ENCODE results near the gene HPF1. TPM values are rescaled to one million over a fixed set of nuclear protein-coding genes. Genes with fewer than 3 reads are reported as not detected.
"Not testable (repeated sequence)": the region's sequence is repeated elsewhere in the genome, so short reads cannot be mapped to it uniquely, and the experiment has no call there.

The HPF1 gene
- total RNA-seq: 18.5 and 21.4 TPM in 2 replicates

GRCh38 chr4:169757575-169758184, at the start of gene HPF1:
HPF1 (minus strand) TSS chr4:169757944; CDS start chr4:169757877, 67 bp downstream.
- peak; percentile 10 for DNase-seq (ENCODE audit: low read depth, low spot score)

DNA sequence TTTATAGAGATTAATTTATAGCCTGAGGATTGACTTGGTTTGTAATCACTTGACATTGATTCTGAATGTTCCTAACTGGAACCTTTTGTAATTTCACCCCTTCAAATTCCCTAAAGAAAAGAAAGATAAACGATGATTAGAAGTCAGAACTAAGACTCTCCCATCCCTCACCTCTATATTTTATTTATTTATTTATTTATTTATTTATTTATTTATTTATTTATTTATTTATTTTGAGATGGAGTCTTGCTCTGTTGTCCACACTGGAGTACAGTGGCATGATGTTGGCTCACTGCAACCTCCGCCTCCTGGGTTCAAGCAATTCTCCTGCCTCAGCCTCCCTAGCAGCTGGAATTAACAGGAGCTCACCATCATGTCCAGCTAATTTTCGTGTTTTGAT, 49.0 kb upstream of the HPF1 start:
- not testable (repeated sequence) for DNase-seq (ENCODE audit: low read depth, low spot score)

- DNase-seq (ENCODE audit: low read depth, low spot score): no peak
Measured at GRCh38 chr4:169803413-169803812, 45.7 kb upstream of the HPF1 start.

GRCh38 chr4:169802873-169803272, 45.1 kb upstream of the HPF1 start:
- DNase-seq (ENCODE audit: low read depth, low spot score): no peak

GRCh38 chr4:169800541-169800940, 42.8 kb upstream of the HPF1 start:
- DNase-seq (ENCODE audit: low read depth, low spot score): no peak

GRCh38 chr4:169799260-169799659, 41.5 kb upstream of the HPF1 start:
- DNase-seq (ENCODE audit: low read depth, low spot score): no peak

DNA sequence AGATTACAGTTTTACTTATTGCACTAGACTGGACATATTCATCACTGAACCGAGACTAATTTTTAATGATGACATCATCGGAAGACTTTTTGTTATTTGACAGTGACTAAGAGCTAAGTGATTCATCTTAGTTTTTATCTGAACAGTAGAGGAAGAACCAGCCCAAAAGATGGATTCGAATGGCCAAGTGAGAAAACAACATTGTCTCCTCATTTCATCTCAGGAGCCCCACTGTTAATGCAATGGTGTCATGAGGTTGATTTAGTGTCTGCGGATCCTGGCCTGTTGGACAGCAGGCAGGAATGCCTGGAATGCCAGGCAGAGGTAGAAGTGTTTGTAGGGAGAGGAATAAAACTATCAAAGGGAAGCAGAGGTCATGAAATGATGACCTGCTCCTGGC, 37.8 kb upstream of the HPF1 start:
- DNase-seq (ENCODE audit: low read depth, low spot score): no peak

DNA sequence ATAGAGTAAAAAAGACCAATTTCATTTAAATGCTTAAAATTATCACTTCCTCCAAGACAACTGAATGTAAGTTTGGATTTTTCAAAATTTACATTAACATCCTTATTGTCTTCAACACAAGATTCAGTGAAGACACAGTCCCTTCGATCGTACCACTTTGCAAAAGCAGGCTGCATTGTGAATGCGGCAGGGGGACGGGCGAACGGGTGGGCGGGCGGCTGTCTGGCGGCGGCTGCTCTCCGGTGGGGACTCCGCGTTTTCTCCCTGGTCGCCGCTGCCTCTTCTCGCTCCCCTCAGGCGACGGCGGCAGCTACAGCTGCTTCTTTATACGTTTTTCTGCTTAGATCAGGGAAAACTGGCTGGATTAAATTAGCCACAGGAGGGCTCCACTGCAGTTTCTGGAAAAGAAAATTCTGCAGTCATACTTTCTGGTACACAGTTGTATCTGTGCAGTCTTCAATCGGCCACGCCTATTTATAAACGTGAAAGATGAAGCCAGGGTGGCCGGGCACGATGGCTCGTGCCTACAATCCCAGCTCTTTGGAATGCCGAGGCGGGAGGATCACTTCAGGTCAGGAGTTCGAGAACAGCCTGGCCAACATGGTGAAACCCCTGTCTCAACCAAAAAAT, 33.9 kb upstream of the HPF1 start:
- DNase-seq (ENCODE audit: low read depth, low spot score): no peak

GRCh38 chr4:169791062-169791461, 33.3 kb upstream of the HPF1 start:
- no peak for DNase-seq (ENCODE audit: low read depth, low spot score)

GRCh38 chr4:169774466-169775445, 17.0 kb upstream of the HPF1 start:
- no peak for DNase-seq (ENCODE audit: low read depth, low spot score)

GRCh38 chr4:169773889-169774288, 16.1 kb upstream of the HPF1 start:
- no peak for DNase-seq (ENCODE audit: low read depth, low spot score)

DNA sequence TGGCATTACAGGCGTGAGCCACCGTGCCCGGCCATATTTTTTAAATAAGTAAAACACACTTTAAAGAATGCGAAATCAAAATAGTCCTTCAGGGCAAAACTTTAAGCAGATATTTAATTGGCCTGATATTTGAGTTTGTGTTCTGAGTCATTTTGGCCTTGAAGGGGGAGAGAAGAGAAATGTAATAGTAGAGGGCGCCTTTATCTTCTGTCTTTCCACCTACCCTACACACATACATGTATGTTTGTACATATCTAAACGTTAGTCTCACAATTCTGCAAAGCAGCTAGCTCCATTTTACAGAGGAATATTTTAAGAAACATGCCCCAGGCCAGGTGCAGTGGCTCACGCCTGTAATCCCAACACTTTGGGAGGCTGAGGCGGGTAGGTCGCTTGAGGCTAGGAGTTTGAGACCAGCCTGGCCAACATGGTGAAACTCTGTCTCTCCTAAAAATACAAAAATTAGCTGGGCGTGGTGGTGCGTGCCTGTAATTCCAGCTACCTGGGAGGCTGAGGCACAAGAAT, 13.9 kb upstream of the HPF1 start:
- not testable (repeated sequence) for DNase-seq (ENCODE audit: low read depth, low spot score)

DNA sequence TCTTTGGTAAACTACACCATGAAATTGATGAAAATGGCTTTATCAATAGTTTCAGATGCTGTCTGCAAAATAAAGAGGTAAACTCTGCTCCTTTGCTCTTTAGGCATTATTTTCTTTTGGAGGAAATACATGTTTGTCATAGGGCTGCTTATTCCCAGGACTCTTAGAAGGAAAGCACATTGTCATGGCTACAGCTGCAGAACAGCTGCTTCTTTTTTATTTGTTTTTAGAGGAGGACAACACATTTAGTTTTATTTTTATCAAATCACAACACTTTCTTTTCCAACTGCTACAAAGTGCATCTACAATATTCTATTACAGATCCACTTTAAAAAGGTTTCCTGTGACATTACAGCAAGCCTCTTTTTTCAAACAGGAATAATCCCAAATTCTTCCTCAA, 12.7 kb upstream of the HPF1 start:
- DNase-seq (ENCODE audit: low read depth, low spot score): no peak

DNA sequence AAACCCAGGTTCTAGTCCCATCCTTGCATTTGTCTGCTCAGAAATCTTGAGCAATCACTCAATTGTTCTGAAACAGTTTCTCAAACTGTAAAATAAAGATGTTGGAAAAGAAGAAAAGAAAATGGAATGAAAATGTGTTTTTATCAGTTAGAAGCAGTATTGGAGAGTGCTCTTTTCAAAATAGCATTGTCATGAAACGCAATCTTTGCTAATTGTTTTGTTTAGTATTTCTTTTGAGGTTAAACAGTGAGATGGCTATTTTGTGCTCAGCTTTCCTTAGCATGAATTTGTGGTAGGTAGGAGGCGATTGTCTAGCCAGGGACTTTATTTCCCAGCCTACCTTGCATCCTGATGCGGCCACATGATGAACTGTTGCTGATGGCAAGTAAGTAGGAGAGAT, 10.6 kb upstream of the HPF1 start:
- DNase-seq (ENCODE audit: low read depth, low spot score): no peak

DNA sequence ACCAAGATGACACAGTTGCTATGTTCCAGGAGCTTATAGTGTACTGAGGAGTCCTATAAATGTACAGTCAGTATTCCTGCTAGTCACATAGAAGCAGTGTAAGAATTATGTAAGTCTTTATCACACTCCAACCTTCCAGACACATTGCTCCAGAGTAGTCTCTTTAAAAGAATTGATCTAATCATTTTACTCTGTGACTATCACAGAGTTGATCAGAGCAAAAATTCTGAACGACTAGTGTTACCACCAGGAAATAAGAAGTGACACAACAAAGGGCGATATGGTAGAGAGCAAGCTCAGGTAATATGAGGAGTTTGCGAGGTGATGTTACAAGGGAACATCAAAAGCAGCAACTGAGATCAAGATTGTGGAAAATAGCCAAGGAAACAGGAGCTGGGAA, 9.0 kb upstream of the HPF1 start:
- DNase-seq (ENCODE audit: low read depth, low spot score): no peak

DNA sequence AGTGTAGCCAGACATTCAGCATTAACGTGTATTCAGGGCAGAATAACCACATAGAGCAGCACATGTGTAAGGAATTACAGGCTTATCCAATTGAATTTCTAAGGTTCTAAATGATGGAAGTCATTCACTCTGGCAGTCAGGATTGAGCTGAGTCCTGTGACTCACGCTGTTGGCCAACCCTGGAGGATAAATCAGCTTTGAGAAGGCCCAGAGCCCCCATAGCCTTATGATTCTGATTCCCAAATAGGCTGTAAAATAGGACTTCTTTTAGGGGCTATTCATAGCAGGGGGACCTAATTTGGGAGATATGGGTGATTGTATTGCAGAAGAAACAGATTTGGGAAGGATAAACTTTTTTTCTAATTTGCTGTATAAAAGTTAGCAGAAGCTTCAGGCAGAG, 8.1 kb upstream of the HPF1 start:
- no peak for DNase-seq (ENCODE audit: low read depth, low spot score)

- DNase-seq (ENCODE audit: low read depth, low spot score): no peak
Measured at GRCh38 chr4:169761846-169762245, 4.1 kb upstream of the HPF1 start.

- no peak for DNase-seq (ENCODE audit: low read depth, low spot score)
Measured at GRCh38 chr4:169758401-169758962, 738 bp upstream of the HPF1 start.

DNA sequence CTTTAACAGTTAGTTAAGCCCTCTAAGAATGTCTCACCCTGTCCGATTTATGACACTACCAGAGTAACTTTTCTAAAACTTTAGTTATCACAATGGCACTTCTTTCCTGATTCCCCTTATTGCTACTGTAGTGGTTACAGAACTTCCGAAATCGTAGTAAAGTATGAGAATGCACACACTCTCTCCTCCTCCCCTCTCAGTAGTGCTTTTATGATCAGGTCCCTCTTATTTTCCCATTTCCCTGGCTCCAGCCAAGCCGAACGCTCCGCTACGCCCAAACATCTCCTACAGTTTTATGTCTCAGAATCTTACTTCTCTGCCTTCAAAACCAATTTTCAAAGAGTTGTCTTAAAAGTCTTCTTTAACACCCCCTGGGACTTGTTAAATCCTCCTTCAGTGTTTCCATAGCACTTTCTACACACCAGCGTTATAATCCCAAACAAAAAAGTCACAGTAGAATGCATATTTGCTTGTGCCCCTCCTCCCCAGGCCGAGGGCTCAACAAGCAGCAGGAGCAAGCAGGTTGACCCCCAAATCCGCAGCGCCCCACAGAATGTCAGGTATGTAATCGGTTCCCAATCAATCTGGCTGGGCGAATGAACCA, 671 bp downstream of the HPF1 start:
- no peak for DNase-seq (ENCODE audit: low read depth, low spot score)

GRCh38 chr4:169745291-169745690, 12.5 kb downstream of the HPF1 start:
- no peak for DNase-seq (ENCODE audit: low read depth, low spot score)

GRCh38 chr4:169744601-169745000, 13.1 kb downstream of the HPF1 start:
- no peak for DNase-seq (ENCODE audit: low read depth, low spot score)
